K562 (cell line): ENCODE measurements around the gene RNLS. TPM values are rescaled to one million over a fixed set of nuclear protein-coding genes. Genes with fewer than 3 reads are reported as not detected.

Experiments used
- ATAC-seq: fragments of 200-7000 bp; cut with Tn5 transposase; 3 replicates; pipeline ENCODE4 v1.9.1; 2020; ENCODE audit warnings: moderate library complexity
- BruUV-seq: library from RNA; stranded (reverse); fragments of 400-500 nt; replicated peaks from 2 replicates; lab custom pipeline; 2021; lab: Mats Ljungman, UMichigan
- CTCF ChIA-PET: fragments of 300-600 bp; formaldehyde crosslinking; extraction: SDS; loops from one replicate; lab custom pipeline; 2021; ENCODE audit warnings: low intra/inter-chr PET ratio; lab: Yijun Ruan, JAX
- POLR2A ChIA-PET: fragments of 300-600, 350-650 bp; sonication (Branson Sonifier 250); formaldehyde crosslinking; extraction: SDS; loops from one replicate; lab custom pipeline; 2021; ENCODE audit warnings: antibody characterized with exemption, inconsistent platforms; lab: Yijun Ruan, JAX
- DNase-seq, 4 experiments: peaks; one replicate each; pipeline versions ENCODE4 v3.0.0 to v3.0.0-alpha.2; 2011 to 2018; ENCODE audit warnings: low spot score in 3 of 4, mixed read lengths in 3 of 4; ENCODE audit errors: extremely low read depth in 1 of 4
- FAIRE-seq: peaks from 2 replicates; lab custom pipeline; 2011; peaks lifted over from hg19 to GRCh38; lab: Jason Lieb, UNC
- H2AFZ ChIP-seq: 2 replicates; pipeline ENCODE4 v1.6.0; 2011; ENCODE audit warnings: low read depth, low read length, control low read depth, inconsistent platforms
- H3K27ac ChIP-seq: fragments of 200-600 bp; 3 replicates; pipeline ENCODE4 v1.8.0; 2011; ENCODE audit warnings: low read depth, mild to moderate bottlenecking, control low read depth, inconsistent platforms, low read length, moderate library complexity, mixed read lengths; ENCODE audit errors: extremely low read depth
- H3K27me3 ChIP-seq, 2 experiments: fragments of 300-600 bp in 1 of 2; 2 replicates in 1 of 2; 3 replicates in 1 of 2; pipeline versions ENCODE4 v1.6.0 to v1.8.0; 2011; ENCODE audit warnings: inconsistent platforms in 2 of 2, low read length in 2 of 2, mild to moderate bottlenecking in 1 of 2, mixed read lengths in 1 of 2, moderate library complexity in 1 of 2; ENCODE audit not compliant: control insufficient read depth in 2 of 2, insufficient read depth in 2 of 2
- H3K36me3 ChIP-seq: fragments of 300-600 bp; 3 replicates; pipeline ENCODE4 v1.8.0; 2011; ENCODE audit warnings: mild to moderate bottlenecking, low read length, inconsistent platforms; ENCODE audit not compliant: control insufficient read depth, insufficient read depth
- H3K4me1 ChIP-seq, 2 experiments: fragments of 200-600 bp in 1 of 2; replicated peaks in 1 of 2; 2 replicates in 1 of 2; 3 replicates in 1 of 2; pipeline versions ENCODE4 v1.5.1 to v1.8.0; 2011; ENCODE audit warnings: inconsistent platforms in 2 of 2, low read length in 2 of 2, mild to moderate bottlenecking in 1 of 2, mixed read lengths in 1 of 2, moderate library complexity in 1 of 2; ENCODE audit not compliant: control insufficient read depth in 2 of 2, insufficient read depth in 2 of 2
- H3K4me2 ChIP-seq: 2 replicates; pipeline ENCODE4 v1.6.1; 2011; ENCODE audit warnings: low read length, control low read depth, inconsistent platforms, mixed read lengths; ENCODE audit not compliant: insufficient read depth
- H3K4me3 ChIP-seq: fragments of 200-600 bp; sonication (generic), shearing (Covaris generic); 2 replicates; pipeline ENCODE4 v1.5.1; 2016; ENCODE audit warnings: control low read depth, inconsistent platforms
- H3K79me2 ChIP-seq: fragments of 200-600 bp; 3 replicates; pipeline ENCODE4 v1.8.0; 2011; ENCODE audit warnings: low read length, inconsistent platforms; ENCODE audit not compliant: control insufficient read depth, insufficient read depth
- H3K9ac ChIP-seq, 2 experiments: 2 replicates each; pipeline versions ENCODE4 v1.6.0 to v1.6.1; 2011; ENCODE audit warnings: low read depth in 2 of 2, low read length in 2 of 2, control low read depth in 1 of 2, inconsistent platforms in 1 of 2, mild to moderate bottlenecking in 1 of 2, mixed read lengths in 1 of 2; ENCODE audit not compliant: insufficient read depth in 1 of 2
- H3K9me1 ChIP-seq: one replicate; pipeline ENCODE4 v1.6.0; 2011; ENCODE audit warnings: inconsistent platforms, mild to moderate bottlenecking, low read length, moderate library complexity; ENCODE audit not compliant: control insufficient read depth, insufficient read depth
- H3K9me3 ChIP-seq: replicated peaks from 2 replicates; pipeline ENCODE4 v1.5.1; 2011; ENCODE audit warnings: low read depth, low read length, inconsistent platforms; ENCODE audit not compliant: control insufficient read depth, insufficient read depth
- H4K20me1 ChIP-seq: replicated peaks from 2 replicates; pipeline ENCODE4 v1.6.1; 2011; ENCODE audit warnings: low read length, inconsistent platforms, mixed read lengths; ENCODE audit not compliant: control insufficient read depth, insufficient read depth
- BCL6 ChIP-seq: fragments of 250-450 bp; sonication (Bioruptor Pico); IDR thresholded peaks from 2 replicates; pipeline ENCODE4 v1.4.0; 2020
- HDAC1 ChIP-seq, 2 experiments: fragments of 450-650 bp; IDR thresholded peaks; 2 replicates each; pipeline ENCODE4 v1.6.1; 2016 to 2017; ENCODE audit warnings: inconsistent platforms in 1 of 2, mild to moderate bottlenecking in 1 of 2, moderate library complexity in 1 of 2
- MCM7 ChIP-seq, 2 experiments: fragments of 450-650 bp; IDR thresholded peaks; 2 replicates each; pipeline ENCODE4 v1.6.1; 2016 to 2018
- RCOR1 ChIP-seq, 2 experiments: IDR thresholded peaks; 2 replicates each; pipeline ENCODE4 v1.6.1; 2012; ENCODE audit warnings: low read depth in 2 of 2, low read length in 2 of 2, borderline replicate concordance in 1 of 2, improper control_type of control experiment in 1 of 2
- TRIM24 ChIP-seq, 2 experiments: fragments of 450-650 bp; IDR thresholded peaks; 2 replicates each; pipeline ENCODE4 v1.6.1; 2016
- ZNF174 ChIP-seq: fragments of 250-450 bp; sonication (Bioruptor Pico); IDR thresholded peaks from 2 replicates; pipeline ENCODE4 v1.4.0; 2020; ENCODE audit warnings: mild to moderate bottlenecking
- in situ Hi-C: fragments of 300-500 bp; cut with MboI; formaldehyde crosslinking; loops from 4 replicates; pipeline ENCODE4 v1.15.0; 2018; ENCODE audit warnings: inconsistent platforms, mixed read lengths
- intact Hi-C: fragments of 100-400 bp; cut with micrococcal nuclease; formaldehyde crosslinking; loops from 2 replicates; pipeline ENCODE4 v1.14.2; 2022
- polyA plus RNA-seq, 8 experiments: library from polyadenylated mRNA; depleted of rRNA in 4 of 8; stranded (reverse) in 5 of 8; unstranded in 3 of 8; fragments of >200 nt; fragmentation: Nextera tagmentation in 2 of 8; fragmentation: Illumina TruSeq in 1 of 8; extraction: Ambion mirVana in 2 of 8; extraction: Trizol in 1 of 8; gene quantifications; 2 replicates each; pipeline versions ENCODE4 v1.2.1 to v1.2.3, GENCODE V29; 2011 to 2014; ENCODE audit warnings: inconsistent platforms in 1 of 8, missing spikeins in 1 of 8
- total RNA-seq, 7 experiments: library from RNA; depleted of rRNA in 6 of 7; stranded (reverse); fragments of >200 nt in 6 of 7; fragmentation: Illumina TruSeq in 2 of 7; extraction: Trizol in 2 of 7; gene quantifications; 2 replicates each; pipeline versions ENCODE4 v1.2.1 to v1.2.3, GENCODE V29; 2011 to 2021; ENCODE audit warnings: low replicate concordance in 1 of 7
- TF ChIP-seq, protein P1 (sequence below), 2 experiments: IDR thresholded peaks in 1 of 2; conservative IDR thresholded peaks in 1 of 2; 2 replicates each; pipeline ENCODE4 v1.6.1; 2016; ENCODE audit warnings: low read depth in 2 of 2, mild to moderate bottlenecking in 1 of 2, missing compliant biosample characterization in 1 of 2, missing genetic modification characterization in 1 of 2, moderate library complexity in 1 of 2
- TF ChIP-seq, protein P2 (sequence below): fragments of 450-650 bp; formaldehyde crosslinking; conservative IDR thresholded peaks from 2 replicates; pipeline ENCODE4 v1.4.0; 2022; ENCODE audit warnings: mild to moderate bottlenecking, missing genetic modification characterization

Gene RNLS
- total and polyA plus RNA-seq, 9 of the 15 experiments (the other 6 are each of a cell fraction or from before 2014, with no cell fraction given), result 0.14 to 0.72 (median 0.41) TPM; not detected in 3

DNA sequence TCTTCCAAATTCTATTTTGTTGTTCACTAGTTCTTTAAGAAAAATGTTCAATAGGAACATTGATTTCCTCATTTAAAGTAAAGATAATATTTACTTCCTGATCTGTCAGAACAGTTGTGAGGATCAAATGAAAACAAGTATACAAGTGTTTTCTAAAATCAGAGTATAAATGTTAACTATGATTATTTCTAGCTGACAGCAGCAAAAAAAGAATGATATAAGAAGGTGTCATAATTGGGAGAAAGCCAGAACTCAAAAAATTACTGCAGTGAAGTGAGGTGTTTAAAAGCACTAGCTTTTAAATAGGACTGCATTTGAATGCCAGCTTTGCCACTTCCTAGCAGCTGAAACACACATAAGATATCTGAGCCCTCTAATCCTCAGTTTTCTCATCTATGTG, 283.3 kb downstream of the RNLS start:
- ChIA-PET CTCF (no interaction called here), POLR2A (no interaction called here)
- Histone ChIP-seq H3K4me2 (no peak overlapping the region), H3K4me3 (no peak overlapping the region), H2AFZ (no peak overlapping the region), H4K20me1 (no peaks in the 10 kb centered on the region), H3K79me2 (no peaks in the 10 kb centered on the region), H3K27me3 (no peaks in the 10 kb centered on the region), H3K9ac (no peak overlapping the region), H3K27ac (no peak overlapping the region), H3K4me1 (no peaks in the 10 kb centered on the region), H3K9me3 (no peaks in the 10 kb centered on the region), H3K36me3 (no peaks in the 10 kb centered on the region), H3K9me1 (no peaks in the 10 kb centered on the region)
- no peak for DNase-seq
- no TSS peak for BruUV-seq
- FAIRE-seq, result no peak
- in situ Hi-C loops (no loop called here), intact Hi-C loops (no loop called here)
- no peak for ATAC-seq
- TF ChIP-seq TRIM24 (IDR thresholded peaks at IDR 0.05), result no peak
- TF ChIP-seq, protein P1, sequence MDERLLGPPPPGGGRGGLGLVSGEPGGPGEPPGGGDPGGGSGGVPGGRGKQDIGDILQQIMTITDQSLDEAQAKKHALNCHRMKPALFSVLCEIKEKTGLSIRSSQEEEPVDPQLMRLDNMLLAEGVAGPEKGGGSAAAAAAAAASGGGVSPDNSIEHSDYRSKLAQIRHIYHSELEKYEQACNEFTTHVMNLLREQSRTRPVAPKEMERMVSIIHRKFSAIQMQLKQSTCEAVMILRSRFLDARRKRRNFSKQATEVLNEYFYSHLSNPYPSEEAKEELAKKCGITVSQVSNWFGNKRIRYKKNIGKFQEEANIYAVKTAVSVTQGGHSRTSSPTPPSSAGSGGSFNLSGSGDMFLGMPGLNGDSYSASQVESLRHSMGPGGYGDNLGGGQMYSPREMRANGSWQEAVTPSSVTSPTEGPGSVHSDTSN (CRISPR knock-in tag; IDR thresholded peaks at IDR 0.05; ENCODE audit: low read depth), result no peak
- TF ChIP-seq, protein P1 (tag; conservative IDR thresholded peaks at IDR 0.05; ENCODE audit: low read depth), result no peak
- no peak for TF ChIP-seq MCM7 (IDR thresholded peaks at IDR 0.05)
- TF ChIP-seq, protein P2, sequence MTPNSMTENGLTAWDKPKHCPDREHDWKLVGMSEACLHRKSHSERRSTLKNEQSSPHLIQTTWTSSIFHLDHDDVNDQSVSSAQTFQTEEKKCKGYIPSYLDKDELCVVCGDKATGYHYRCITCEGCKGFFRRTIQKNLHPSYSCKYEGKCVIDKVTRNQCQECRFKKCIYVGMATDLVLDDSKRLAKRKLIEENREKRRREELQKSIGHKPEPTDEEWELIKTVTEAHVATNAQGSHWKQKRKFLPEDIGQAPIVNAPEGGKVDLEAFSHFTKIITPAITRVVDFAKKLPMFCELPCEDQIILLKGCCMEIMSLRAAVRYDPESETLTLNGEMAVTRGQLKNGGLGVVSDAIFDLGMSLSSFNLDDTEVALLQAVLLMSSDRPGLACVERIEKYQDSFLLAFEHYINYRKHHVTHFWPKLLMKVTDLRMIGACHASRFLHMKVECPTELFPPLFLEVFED (CRISPR knock-in tag), result no peak
- no peak for TF ChIP-seq ZNF174 (CRISPR knock-in tag)
- no peak for TF ChIP-seq BCL6 (CRISPR knock-in tag)
- no peak for TF ChIP-seq RCOR1 (IDR thresholded peaks at IDR 0.05; ENCODE audit: borderline replicate concordance in 1 of 2, low read depth in 2 of 2, low read length in 2 of 2)
- TF ChIP-seq HDAC1 (IDR thresholded peaks at IDR 0.05), result no peak
